Activated naive CD4-positive, alpha-beta T cell (primary cell): ENCODE measurements around the gene MYO7A.
A peak's percentile ranks its signal among the peaks of the same experiment; 100 is the strongest.

ENCODE experiments used
- DNase-seq, 4 experiments: peaks; one replicate each; lab custom pipeline; 2025; lab: John Stamatoyannopoulos, UW

MYO7A gene

DNA sequence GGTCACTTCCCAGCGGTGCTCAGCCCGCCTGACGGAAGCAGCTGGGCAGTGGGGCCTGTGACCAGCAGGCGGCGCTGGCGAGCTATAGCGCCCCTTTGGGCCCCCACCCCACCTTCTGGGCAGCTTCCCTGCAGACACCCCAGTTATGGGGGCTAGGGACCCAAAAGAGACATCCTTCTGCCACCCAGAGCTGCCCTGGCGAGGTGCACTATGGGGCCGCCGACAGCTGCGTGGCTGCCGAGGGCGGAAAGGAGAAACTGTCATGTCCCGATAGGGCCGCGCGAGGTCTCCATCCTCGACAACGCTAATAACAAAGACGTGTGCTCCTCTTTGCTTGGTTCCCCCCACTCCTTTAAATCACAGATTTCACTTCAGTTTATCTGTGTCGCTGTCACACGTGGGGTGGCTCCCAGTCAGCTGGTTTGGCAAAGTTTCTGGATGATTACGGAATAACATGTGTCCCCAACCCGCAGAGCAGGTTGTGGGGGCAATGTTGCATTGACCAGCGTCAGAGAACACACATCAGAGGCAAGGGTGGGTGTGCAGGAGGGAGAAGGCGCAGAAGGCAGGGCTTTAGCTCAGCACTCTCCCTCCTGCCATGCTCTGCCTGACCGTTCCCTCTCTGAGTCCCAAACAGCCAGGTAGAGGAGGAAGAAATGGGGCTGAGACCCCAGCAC lies 673 bp upstream of the MYO7A start:
- DNase-seq: peak in 3 of 4 experiments; percentile 15 to 51 (median 30)

DNA sequence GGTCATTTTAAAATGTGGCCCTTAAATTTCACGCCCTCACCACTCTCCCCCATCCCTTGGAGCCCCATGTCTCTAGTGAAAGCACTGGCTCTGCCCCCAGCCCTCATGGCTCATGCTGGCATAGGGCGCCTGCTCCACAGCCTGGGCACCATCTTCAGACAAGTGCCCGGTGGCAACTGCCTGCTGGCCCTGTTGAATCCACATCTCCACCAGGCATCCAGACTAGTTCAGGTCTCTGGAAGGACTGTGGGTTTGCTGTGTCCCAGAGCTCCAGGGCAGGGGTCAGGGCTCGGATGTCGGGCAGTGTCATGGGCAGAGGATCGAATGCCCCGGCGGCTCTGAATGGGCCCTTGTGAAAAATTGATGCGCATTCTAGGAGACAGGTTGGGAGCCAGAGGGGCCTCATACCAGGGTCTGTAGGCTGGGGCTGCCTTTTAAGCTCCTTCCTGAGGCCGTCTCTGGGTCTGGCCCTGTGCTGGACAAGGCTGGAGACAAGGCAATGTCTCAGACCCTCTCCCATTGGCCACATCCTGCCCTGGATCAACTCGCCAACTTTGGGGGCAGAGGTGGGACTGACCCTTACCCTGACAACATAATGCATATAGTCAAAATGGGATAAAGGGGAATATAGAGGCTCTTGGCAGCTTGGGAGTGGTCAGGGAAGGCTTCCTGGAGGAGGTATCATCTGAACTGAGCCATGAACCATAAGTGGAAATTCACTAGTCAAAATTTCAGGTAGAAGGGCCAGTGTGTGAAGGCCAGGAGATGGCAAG lies 1.2 kb downstream of the MYO7A start:
- no peak for DNase-seq

DNA sequence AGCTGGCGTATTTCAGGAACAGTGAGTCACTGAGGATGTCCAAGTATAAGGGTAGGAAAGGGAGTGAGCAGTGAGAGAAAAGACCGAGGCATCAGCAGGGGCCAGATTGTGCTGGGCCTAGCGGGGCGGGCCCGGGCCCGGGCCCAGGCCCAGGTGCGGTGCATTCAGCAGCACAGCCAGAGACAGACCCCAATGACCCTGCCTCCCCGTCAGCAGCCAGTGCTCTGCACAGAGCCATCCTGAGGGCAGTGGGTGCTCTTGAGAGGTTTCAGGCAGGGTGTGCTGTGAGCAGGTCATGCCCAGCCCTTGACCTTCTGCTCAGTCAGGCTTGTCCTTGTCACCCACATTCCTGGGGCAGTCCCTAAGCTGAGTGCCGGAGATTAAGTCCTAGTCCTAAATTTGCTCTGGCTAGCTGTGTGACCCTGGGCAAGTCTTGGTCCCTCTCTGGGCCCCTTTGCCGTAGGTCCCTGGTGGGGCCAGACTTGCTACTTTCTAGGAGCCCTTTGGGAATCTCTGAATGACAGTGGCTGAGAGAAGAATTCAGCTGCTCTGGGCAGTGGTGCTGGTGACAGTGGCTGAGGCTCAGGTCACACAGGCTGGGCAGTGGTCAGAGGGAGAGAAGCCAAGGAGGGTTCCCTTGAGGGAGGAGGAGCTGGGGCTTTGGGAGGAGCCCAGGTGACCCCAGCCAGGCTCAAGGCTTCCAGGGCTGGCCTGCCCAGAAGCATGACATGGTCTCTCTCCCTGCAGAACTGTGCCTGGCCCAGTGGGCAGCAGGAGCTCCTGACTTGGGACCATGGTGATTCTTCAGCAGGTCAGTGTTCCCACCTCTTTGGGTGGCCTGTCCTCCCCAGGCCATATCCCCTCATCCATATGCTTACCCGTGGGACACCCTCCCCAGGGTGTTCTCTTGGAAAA lies 2.1 kb downstream of the MYO7A start:
- no peak for DNase-seq

DNA sequence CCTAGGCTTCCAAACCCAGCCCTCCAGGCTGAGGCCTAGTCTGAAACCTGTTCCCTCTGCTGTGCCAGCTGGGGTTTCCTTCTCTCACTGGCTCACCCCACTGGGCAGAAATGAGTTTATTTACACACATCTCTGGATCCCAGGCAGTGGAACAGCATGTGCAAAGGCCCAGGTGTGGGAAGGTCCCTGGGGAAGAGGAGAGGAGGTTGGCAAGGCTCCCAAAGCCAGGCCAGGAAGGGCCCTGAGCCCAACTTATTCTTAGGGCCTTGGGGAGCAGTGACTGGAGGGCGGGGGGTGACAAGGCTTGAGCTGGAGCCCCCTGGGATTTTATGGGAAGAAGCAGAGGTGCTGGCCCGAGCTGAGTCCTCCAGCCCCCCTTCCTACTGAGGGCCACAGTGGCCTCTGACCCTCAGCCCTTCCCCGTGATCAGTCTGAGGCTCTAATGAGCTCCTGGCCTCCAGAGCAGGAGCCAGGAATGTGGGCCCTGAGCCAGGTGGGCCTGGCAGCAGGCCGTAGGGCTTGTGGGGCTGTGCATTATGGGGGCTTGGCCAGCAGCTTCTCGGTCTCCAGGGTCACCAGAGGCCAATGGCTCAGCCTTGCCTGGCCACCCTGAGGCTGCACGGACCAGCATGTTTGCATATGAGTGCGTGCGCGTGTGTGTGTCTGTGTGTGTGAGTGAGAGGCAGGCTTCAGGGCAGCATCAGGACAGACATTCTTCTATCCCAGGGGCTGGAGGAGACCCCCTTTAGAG lies 2.9 kb downstream of the MYO7A start:
- no peak for DNase-seq

DNA sequence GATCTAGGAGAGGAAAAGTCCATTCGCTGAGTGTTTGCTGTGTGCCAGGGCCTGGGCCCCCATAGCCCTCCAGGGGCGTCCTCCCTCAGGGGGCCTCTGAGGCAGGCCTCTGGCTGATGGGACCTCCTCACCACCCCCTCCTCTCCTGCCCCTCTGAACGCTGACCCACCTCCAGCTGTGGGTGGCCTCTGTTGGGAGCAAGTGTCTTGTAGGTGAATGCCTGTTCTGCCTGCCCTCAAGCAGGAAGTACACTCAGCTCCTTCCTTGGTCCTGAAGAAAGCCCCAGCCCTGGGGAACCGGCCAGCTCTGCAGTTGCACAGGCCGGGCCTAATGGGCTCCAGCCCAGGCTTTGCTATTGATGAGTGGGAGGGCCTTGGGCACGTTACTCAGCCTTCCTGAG lies 3.5 kb downstream of the MYO7A start:
- no peak for DNase-seq

DNA sequence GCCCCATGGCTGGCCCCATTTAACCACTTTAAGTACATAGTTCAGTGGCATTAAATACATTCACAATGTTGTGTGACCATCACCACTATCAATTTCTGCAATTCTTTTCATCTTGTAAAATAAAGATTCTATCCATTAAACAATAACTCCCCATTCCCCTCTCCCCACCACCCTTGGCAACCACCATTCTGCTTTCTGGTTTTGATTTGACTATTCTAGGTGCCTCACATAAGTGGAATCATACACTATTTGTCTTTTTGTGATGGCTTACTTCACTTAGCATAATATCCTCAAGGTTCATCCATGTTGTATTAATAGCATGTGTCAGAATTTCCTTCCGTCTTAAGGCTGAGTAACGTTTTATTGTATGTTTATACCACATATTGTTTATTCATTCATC lies 7.0 kb downstream of the MYO7A start:
- no peak for DNase-seq

DNA sequence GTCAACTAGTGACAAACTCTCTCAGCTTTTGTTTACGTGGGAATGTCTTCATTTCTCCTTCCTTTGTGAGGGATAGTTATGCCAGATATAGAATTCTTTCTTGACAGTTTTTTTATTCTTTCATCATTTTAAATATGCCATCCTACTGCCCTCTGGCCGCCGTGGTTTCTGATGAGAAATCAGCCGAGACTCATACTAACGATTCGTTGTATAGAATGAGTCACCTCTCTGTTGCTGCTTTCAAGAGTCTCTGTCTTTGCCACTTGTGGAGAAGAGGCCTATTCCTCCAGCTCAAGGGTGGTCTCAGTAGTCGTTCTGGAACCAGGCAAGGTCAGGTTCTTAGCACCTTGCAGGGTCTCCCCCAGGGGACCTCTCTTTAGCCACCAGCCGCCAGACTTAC lies 8.0 kb downstream of the MYO7A start:
- DNase-seq: no peak

DNA sequence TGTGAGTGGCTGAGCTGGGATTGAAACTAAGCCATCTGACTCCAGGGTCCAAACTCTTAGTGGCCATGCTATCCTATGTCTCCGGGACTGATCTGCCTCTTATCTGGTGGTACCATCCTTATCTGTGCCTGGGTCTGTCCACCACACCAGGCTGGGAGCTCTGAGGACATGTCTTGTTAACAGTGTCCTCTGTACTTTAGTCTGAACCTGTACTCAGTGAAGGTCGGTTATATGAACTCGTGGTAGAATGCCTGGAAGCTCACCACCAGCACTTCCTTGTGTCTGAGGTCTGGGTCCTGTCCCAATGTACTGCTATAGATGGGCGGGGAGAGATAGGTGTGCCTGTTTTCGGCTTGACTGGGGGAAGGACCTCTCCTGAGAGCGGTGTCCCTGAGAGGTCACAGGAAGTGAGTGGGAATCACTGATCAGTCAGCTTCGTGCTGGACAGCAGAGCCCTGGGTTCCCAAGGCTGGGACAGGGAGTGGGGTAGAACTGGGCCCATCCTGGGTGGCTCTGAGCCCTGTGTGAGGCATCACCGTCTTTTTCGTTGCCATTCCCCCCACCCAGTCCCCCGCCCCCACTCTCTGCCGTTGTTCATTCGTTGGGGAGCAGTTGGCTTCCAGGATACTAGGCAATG lies 8.9 kb downstream of the MYO7A start:
- DNase-seq: no peak

DNA sequence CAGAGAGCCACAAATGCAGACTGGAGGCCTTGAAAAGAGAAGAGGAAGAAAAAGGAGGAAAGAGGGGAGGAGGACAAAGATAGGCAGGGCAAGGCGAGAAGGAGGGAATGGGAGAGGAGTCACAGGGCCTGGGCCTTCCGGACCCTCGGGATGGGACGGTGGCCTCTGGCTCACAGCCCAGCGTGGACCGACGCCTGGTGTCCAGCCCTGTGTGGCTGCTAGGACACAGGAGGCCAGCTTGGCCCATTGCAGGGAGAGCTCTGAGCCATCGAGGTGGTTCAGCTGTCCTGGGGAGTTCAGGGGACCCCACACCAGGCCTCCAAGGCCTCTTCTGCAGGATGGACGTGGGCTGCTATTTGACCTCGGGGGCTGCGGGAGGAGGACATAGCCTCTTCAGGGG lies 9.4 kb downstream of the MYO7A start:
- DNase-seq: no peak

DNA sequence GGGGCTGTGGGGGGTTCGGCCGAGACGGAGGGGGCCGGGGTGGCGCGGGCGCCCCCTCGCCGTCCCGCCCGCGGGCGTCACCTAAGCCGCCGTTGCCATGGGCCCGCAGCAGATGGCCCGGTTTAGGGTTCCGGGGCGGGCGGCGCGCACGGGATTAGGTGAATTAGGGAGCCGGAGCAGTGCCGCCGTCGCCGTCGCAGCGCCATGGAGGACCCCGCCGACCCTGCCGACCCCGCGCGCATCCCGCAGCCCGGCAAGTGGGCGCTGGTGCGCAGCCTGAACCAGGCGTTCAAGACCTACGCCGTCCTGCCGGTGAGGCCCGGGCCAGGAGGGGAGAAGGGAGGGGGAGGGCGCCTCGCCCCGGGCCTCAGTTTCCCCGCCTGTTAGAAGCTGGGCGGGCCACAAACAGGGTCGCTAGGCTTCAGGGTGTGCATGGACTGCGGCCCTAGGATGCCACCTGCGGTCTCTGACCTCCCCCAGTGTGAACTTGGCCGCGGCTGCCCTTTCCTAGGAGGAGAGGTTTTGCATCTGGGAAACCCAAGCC lies 10.1 kb downstream of the MYO7A start:
- DNase-seq: no peak

DNA sequence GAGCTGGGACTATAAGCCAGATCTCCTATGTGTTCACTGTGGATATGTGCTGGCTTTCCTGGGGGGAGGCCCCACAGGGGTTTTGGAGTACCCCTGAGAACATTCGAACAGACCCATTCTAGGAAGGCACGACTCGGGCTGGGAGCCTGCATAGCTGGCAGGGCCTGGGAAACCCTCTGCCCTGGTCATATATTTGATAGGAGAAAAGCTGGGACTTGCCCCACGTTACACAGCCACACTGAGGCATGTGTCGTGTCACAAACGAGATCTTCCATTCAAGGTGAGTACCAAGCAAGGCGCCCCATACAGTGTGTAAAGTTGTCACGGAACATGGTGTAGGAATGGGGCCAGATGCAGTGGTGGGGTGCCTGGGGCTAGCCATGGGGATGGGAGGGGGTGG lies 11.2 kb downstream of the MYO7A start:
- no peak for DNase-seq

DNA sequence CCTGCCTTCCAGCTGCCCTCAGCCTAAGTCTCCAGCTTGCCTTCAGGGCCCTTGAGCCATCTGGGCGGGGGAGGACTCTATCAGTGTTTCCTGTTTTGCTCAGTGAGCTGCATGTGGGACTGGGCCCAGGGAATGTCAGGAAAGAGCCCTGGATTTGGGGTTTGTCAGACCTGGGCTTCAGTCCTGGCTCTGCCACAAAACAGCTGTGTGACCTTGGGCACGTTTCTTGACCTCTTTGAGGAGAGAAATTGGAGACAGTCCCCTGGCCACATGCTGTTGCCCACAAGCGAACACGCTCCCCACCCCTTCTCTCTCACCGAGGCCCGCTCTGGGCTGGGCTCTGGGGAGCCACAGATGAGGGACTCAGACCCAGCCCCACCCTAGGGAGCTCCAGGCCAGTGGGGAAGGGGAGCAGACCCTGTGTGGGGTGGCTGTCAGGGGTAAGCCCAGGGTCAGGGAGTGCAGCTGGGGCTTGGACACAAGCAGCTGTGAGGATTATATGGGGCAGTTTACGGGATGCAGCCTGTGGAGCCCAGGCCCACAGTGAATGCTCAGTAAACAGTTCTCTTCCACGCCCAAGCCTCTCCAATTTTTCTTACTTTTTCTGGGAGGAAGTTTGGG lies 12.3 kb downstream of the MYO7A start:
- DNase-seq: no peak

DNA sequence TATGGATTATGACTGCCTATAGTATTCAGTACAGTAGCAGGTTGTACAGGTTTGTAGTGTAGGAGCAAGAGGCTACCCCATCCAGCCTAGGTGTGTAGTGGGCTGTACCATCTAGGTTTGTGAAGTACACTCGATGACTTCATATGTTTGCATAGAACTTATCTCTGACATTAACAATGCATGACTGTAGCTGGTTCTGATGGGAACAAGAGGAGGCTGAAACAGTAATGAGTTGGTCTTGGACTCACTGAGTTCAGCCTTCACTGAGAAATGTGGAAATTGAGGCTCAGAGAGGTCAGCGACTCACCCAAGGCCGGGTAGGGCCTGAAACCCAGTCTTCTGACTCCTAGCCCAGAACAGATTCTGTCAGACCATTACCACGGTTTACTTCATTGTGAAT lies 13.0 kb downstream of the MYO7A start:
- no peak for DNase-seq

DNA sequence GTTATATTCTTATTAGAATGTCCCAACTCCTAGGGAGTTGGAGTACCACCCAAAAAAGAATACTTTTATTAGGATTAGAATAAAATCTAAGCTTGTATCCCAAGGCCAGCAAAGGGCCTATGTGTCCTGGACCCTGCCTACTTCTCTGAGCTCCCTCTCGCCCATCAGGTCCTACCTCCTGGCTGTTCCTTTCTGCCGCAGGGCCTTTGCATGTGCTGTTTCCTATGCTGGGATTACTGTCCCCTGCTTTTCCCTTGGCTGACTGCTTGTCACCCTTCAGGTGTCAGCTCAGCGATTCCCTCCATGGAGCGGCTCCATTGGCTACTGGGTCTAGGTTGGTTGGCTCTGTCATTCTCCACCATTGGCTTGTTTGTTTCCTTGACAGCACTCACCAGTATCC lies 13.4 kb downstream of the MYO7A start:
- DNase-seq: no peak

DNA sequence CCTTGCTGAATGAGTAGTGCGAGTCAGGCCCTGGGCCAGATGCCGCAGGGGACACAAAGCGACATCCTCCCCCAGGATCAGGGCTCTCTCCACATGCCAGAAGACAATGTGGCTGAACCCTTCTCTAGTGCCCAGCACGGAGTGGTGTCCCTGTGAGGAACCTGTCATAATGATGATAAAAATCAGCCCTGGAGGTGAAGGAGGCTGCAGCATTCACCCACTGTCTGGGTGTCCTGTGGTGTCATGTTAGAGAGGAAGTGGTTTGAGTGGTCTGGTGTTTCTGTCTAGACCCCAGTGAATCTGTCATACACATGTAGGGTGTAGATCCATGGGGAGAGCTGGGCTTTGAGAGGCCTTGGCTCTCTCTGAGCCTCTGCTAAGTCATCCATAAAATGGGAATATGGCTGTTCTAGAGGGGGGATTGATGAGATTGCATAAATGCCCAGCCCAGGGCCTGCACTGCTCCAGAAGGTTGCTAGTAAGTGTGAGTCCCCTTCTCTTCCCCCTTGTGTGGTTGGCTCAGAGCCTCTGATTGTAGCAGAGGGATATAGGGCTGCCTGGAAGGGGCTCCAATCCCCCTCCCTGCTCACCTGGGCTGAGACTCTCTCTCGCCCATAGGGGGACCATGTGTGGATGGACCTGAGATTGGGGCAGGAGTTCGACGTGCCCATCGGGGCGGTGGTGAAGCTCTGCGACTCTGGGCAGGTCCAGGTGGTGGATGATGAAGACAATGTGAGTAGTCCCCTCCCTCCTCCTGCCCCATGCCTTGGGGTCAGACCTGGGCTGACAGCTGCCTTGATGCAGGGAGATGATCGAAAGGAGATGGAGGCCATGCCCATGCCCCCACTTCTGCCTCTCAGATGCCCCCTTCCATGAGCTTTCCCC lies 14.3 kb downstream of the MYO7A start:
- DNase-seq: no peak

DNA sequence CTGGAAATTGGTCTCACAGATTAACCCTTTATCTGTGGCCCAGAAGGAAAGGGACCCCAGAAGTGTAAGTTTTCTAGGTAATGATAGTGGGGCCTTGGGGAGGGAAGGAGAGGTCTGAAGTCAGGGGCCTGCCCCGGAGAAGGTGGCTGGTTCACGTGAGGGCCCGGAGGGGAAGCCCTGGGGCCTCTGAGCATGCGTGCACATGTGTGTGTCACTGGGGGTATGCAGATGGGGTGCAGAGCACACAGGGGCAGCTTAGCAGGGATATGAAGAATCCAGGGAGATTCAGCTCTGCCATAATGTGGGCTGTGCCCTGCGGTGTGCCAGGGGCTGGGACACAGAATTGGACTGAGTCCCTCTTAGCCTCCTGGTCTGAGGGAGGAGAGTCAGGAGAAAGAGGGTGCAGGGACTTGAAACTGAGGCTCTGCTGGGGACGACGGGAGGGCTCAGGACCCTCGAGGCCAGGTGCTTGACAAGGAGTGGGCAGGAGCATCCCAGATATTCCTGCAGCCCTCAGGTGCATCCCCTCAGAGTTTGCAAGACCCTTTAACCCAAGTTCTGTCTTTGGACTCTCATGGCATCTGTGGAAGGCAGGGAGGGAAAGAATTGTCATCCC lies 15.5 kb downstream of the MYO7A start:
- no peak for DNase-seq

DNA sequence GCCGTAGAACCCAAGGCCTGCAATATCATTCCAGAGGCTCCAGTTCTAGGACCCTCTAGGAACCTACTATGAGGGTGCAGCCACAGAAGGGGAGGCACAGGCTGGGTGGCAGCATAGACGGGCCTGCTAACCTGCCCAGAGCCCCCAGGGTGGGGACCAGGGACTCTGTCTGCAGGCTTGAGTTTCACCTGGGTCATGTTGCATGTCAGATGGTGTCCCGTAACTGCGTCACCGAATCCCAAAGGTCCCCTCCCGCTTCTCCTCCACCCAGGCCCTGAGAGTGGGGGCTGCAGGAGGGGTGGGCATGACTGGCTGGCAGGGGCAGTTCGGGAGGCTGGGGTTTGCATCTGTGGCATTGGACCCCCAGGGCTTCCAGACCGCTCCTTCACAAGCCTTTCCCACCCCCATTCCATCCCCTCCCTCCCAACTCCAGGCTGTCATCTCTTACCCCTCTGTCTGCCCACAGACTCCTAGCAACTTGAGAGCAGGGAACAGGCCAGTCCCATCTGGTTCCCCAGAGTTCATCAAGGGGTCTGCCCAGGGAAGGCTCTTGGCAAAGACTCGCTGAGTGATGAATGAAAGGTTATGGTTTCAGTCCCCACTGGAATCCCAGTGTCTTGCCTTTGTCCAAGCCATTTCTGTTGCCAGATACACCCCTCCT lies 16.3 kb downstream of the MYO7A start:
- DNase-seq: no peak

DNA sequence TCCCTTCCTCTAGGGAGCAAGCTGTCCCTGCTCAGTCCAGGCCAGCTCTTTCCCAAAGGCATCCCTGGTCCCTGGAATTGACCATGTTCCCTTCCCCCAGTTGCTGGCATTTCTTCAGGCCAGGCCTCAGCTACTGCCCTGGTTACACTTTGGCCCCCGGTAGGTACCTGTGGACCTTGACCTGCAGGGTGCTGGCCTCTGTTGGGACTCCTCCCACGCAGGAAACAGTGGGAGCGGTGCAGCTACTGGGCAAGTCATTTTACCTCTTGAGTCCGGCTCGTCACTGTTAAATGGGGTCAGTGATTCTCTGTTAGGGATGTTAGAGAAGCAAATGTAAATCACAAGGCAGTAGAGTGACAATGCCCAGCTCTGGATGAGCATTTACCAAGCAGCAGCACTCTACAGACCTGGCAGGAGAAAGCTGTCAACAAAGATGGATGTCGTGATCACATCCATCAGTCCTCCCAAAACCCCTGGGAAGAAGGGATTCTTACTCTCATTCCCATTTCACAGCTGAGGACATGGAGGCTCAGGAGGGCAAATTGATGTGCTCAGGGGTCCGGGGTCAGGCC lies 16.9 kb downstream of the MYO7A start:
- no peak for DNase-seq
